Measurements from ENCODE around the gene GUCY2D.
A peak's percentile ranks its signal among the peaks of the same experiment; 100 is the strongest.
"Not testable (repeated sequence)": the region's sequence is repeated elsewhere in the genome, so short reads cannot be mapped to it uniquely, and the experiment has no call there.

The GUCY2D gene

DNA sequence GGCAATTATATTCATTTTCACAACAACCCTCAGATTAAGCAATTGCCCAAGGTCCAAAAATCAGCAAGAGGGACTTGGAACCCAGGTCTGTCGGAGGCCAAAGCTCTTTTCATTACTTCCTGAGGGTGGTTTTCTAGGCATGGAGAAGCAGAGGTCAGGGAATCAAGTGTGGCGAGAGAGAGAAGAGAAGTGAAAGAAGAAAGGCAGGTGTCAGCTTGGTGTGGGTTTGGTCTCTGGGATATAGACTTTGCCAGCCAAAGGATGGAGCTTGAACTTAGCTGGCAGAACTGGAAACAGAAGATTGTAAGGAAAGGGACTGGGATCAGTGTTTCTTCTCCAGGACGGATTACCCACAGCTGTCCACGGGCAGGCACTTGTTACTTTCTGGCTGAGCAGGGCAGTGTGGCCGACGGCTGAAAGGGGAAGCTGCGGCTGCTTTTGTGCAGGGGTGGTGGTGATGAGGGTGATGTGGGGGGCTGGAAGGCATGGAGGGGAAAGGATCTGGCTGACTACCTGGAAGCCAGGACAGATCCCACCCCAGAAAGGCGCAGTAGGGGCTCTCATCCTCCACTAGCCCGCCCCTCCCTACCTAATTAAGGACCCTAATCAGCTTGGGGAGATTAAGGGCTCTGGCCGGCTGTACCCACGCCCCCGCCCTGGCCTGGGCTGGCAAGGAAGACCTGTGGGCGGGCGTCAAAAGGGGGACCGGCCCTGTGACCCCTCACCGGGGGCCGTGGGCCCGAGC is at the start of gene GUCY2D:
Gene GUCY2D, plus strand, starts transcription at position 640 of the 745 bp plus-strand sequence. CDS start 433 bp downstream, outside the sequence.
- no peak for DNase-seq

GRCh38 chr17:7953266-7953665 is 49.1 kb upstream of the GUCY2D start:
- DNase-seq = not testable (repeated sequence)

GRCh38 chr17:7955414-7956227 is 46.8 kb upstream of the GUCY2D start:
- DNase-seq = no peak

GRCh38 chr17:7956228-7956965 is 46.0 kb upstream of the GUCY2D start:
- DNase-seq = no peak

- no peak for DNase-seq
Observed at GRCh38 chr17:7959503-7960253, 42.7 kb upstream of the GUCY2D start.

DNA sequence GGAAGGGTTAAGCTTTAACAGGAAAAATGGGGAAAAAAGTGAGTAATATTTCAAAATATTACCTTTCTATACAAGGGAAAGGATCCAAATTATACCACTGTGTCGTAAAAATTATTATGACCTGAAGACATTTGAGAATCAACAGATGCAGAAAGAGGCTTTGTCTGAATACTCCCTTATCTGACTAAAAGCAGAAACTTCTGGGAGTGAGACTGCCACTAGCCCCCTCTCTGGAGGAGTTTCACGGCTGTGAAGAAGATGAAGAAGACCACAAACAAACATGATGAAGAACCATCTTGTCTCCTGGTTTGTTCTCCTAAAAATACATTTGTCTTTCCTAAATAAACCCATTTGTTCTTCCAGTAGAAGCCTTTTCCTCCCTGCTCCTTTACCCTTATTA is 41.0 kb upstream of the GUCY2D start:
- no peak for DNase-seq

DNA sequence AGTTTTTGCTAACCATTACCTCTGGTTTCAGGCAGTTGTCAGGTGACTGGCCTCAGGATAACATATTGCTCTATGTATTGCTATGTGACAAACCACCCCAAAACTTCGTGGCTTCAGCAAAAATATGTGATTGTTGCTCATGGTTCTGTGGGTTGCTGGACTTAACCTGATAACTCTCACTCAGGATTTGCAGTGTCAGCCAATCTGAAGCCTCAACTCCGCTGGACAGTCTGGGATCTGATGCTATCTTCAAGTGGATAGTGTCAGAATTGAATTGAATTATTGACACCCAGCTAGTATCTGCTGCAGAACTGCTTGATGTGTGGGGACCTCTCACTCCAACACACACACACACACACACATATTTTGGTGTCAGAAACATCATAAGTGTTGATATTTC is 34.7 kb upstream of the GUCY2D start:
- no peak for DNase-seq

DNA sequence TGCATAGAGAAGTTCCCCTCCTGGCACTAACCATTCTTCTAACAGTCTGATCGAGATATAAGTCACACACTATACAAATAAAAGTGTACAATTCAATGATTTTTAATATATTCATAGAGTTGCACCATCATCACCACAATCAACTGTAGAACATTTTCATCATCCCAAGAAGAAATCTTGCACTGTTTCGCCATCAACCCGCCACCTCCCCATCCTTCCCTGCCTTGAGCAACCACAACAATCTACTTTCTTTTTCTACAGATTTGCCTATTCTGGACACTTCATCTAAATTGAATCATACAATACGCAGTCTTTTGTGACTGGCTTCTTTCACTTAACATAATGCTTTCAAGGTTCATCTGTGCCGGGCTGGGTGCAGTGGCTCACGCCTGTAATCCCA is 33.0 kb upstream of the GUCY2D start:
- DNase-seq = no peak

DNA sequence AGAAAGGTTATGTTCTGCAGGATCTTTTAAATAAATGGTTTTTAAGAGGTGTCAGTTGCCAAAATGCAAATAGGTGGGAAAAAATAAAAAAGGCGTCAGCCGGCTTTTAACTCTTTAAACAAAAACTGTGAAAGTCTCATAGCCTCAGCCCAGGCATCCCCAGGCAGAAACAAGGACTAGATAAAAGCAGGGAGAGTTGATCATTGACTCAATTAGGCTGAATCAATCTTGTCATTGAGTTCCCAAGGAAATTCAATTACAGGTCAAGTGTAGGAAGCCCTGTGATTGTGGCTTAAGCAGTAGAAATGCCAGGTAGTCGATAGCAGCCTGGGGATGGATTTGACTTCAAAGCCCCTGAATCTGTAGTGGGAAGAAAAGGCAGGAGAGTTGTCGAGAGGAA is 30.8 kb upstream of the GUCY2D start:
- no peak for DNase-seq

DNA sequence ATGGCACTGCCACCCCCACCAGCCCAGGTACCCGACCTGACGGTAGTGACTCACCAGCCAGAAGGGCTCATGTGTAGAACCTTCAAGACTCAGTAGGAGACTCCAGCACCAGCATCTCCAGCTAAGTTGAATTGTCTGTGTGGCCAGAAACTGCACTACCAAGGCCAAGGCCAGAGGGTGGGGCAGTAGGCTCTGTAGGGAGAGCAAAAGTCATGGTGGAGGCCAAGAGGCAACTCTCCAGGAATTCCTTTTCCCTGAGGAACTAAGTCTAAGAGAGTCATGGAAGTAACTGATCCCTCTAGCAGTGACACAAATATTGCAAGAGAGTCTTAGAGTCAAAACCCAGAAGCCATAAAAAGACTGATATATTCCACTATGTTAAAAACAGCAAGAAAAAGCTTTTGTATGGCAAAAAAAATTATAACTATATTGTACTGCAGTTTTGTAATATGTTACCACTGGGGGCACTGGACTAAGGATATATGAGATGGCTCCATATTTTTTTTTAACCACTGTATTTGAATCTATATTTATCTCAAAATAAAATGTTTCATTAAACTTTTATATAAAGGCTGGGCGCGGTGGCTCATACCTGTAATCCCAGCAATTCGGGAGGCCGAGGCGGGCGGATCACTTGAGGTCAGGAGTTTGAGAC is 30.2 kb upstream of the GUCY2D start:
- DNase-seq = no peak

GRCh38 chr17:7974638-7975131 is 27.7 kb upstream of the GUCY2D start:
- DNase-seq = no peak

- DNase-seq = no peak
Observed at GRCh38 chr17:7977039-7977438, 25.4 kb upstream of the GUCY2D start.

DNA sequence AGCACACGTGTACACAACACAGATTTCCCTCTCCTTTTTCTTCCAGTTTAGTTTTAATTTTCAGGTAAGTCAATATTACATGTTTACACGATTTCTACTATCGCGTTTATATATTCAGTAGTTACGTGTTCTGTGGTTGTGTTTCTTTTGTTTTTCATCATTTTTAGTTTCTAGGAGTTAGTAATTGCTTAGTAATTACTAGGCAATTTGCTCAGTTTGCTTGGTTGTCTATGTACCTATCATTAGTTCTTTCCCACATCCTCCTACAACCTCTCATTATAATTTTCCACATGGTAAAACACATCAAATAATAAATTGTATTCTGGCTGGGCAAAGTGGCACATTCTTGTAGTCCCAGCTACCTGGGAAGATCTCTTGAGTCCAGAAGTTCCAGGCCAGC is 24.6 kb upstream of the GUCY2D start:
- no peak for DNase-seq

DNA sequence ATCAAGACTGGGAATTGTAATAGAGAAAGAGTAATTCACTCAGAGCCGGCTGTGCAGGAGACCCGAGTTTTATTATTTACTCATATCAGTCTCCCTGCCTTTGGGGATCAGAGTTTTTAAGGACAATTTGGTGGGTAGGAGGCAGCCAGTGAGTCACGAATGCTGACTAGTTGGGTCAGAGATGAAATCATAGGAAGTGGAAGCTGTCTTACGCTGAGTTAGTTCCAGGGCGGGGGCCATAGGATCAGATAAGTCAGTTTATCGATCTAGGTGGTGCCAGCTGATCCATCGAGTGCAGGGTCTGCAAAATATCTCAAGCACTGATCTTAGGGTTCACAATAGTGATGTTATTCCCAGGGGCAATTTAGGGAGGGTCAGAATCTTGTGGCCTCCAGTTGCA is 20.2 kb upstream of the GUCY2D start:
- DNase-seq = no peak

GRCh38 chr17:7982666-7983065 is 19.7 kb upstream of the GUCY2D start:
- no peak for DNase-seq

DNA sequence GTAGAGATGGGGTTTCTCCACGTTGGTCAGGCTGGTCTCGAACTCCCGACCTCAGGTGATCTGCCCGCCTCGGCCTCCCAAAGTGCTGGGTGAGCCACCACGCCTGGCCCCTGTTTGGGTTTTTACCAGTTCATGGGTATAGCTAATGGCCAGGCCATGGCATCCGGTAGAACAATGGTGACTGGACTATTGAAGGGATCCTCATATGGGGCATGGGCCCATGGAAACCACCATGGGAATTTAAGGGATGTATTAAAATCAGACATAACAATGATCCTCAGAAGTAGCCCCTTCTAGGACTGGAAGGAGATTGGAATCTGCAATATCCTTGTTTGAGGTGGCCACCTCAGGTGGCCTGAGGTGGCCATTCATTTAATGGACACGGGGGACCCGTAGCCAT is 17.5 kb upstream of the GUCY2D start:
- DNase-seq = no peak

GRCh38 chr17:7987112-7987893 is 15.1 kb upstream of the GUCY2D start:
- DNase-seq = no peak

DNA sequence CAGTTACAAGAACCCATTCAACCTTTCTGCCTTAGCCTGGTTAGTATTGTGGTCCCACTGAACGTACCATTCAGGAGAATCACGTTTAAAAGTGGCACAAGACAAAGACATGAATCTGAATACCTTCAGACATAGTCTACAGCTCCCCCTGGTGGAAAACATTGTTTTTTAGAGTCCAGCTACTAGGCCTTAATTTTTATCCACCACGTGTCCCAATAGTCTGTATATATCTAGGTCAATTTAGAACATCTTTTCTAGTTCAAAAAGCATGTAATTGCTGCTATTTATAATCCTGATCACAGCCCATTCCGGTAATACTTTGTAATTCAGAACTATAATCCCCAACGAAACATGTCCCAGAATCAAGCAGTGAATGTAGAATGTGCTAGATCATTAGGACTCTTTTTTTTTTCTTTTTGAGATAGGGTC is 13.7 kb upstream of the GUCY2D start:
- DNase-seq = peak; percentile 77

GRCh38 chr17:7989781-7990655 is 12.4 kb upstream of the GUCY2D start:
- peak; percentile 95 for DNase-seq

- DNase-seq = no peak
Observed at GRCh38 chr17:7992516-7992915, 9.9 kb upstream of the GUCY2D start.

Data from stimulated activated CD4-positive, alpha-beta T cell treated with anti-CD3 and anti-CD28 coated beads, Interleukin-4, amount 100 ng/mL, for 24 hours (primary cell).